GM12892 (cell line): ENCODE measurements around the gene IMPG2.

Experiments used
- DNase-seq: peaks from one replicate; pipeline ENCODE4 v3.0.0; 2011; ENCODE audit not compliant: insufficient read length
- FAIRE-seq: peaks from 2 replicates; lab custom pipeline; 2011; peaks lifted over from hg19 to GRCh38; lab: Jason Lieb, UNC
- POLR2A ChIP-seq: IDR thresholded peaks from 2 replicates; pipeline ENCODE4 v1.6.1; 2011; ENCODE audit warnings: low read depth, low read length, control low read depth
- POLR2AphosphoS5 ChIP-seq: IDR thresholded peaks from 2 replicates; pipeline ENCODE4 v1.6.1; 2011; ENCODE audit warnings: low read depth, low read length, control low read depth
- TAF1 ChIP-seq: IDR thresholded peaks from 2 replicates; pipeline ENCODE4 v1.6.1; 2011; ENCODE audit warnings: low read depth, mild to moderate bottlenecking, control low read depth, low read length, borderline replicate concordance

The IMPG2 gene

GRCh38 chr3:101271728-101272127 is 48.6 kb downstream of the IMPG2 start:
- TF ChIP-seq POLR2A (no peak), POLR2AphosphoS5 (no peak), TAF1 (no peak)
- FAIRE-seq (no peak), DNase-seq (no peak)

GRCh38 chr3:101270149-101270548 is 50.2 kb downstream of the IMPG2 start:
- FAIRE-seq (no peak), DNase-seq (no peak)
- TF ChIP-seq TAF1, result no peak
- no peak for TF ChIP-seq POLR2AphosphoS5
- TF ChIP-seq POLR2A, result no peak

- no peak for DNase-seq
- FAIRE-seq, result no peak
- no peak for TF ChIP-seq TAF1
- no peak for TF ChIP-seq POLR2A
- no peak for TF ChIP-seq POLR2AphosphoS5
Observed at GRCh38 chr3:101268971-101269671, 51.3 kb downstream of the IMPG2 start.

GRCh38 chr3:101268141-101268540 is 52.2 kb downstream of the IMPG2 start:
- TF ChIP-seq TAF1 (no peak), POLR2A (no peak), POLR2AphosphoS5 (no peak)
- FAIRE-seq (peak; percentile 9), DNase-seq (no peak)

- TF ChIP-seq POLR2AphosphoS5 (no peak), POLR2A (no peak), TAF1 (no peak)
- no peak for DNase-seq
- FAIRE-seq, result no peak
Observed at GRCh38 chr3:101266566-101266965, 53.8 kb downstream of the IMPG2 start.

- no peak for TF ChIP-seq POLR2A
- TF ChIP-seq POLR2AphosphoS5, result no peak
- no peak for TF ChIP-seq TAF1
- no peak for DNase-seq
- no peak for FAIRE-seq
Observed at GRCh38 chr3:101266071-101266470, 54.3 kb downstream of the IMPG2 start.

GRCh38 chr3:101262393-101263240 is 57.8 kb downstream of the IMPG2 start:
- FAIRE-seq (no peak), DNase-seq (no peak)
- TF ChIP-seq TAF1 (no peak), POLR2A (no peak), POLR2AphosphoS5 (no peak)

GRCh38 chr3:101261506-101261905 is 58.9 kb downstream of the IMPG2 start:
- no peak for DNase-seq
- FAIRE-seq, result peak; percentile 61
- TF ChIP-seq TAF1 (no peak), POLR2A (no peak), POLR2AphosphoS5 (no peak)

- FAIRE-seq (no peak), DNase-seq (no peak)
- TF ChIP-seq POLR2AphosphoS5 (no peak), TAF1 (no peak), POLR2A (no peak)
Observed at GRCh38 chr3:101259485-101260341, 60.7 kb downstream of the IMPG2 start.

- no peak for DNase-seq
- no peak for TF ChIP-seq TAF1
- no peak for TF ChIP-seq POLR2AphosphoS5
- TF ChIP-seq POLR2A, result no peak
- no peak for FAIRE-seq
Observed at GRCh38 chr3:101256511-101256910, 63.9 kb downstream of the IMPG2 start.

- DNase-seq, result no peak
- no peak for FAIRE-seq
- TF ChIP-seq POLR2A (no peak), TAF1 (no peak), POLR2AphosphoS5 (no peak)
Observed at GRCh38 chr3:101255441-101255840, 64.9 kb downstream of the IMPG2 start.
